ENCODE data around the gene STAT6.

The STAT6 gene

GRCh38 chr12:57127726-57128518, 16.8 kb upstream of the STAT6 start, which contains the start of gene LRP1 (continued):
- TF ChIP-seq ZBTB10 (tag by site-specific recombination; IDR thresholded peaks at IDR 0.05): peak; percentile 65; the same call in 1 of the 2 replicates
- no peak for TF ChIP-seq ZFP69B (tag by site-specific recombination; IDR thresholded peaks at IDR 0.05)
- no peak for TF ChIP-seq SETDB1 (IDR thresholded peaks at IDR 0.05; ENCODE audit: insufficient read length, low read length)
- TF ChIP-seq ZBTB21 (tag by site-specific recombination; IDR thresholded peaks at IDR 0.05): no peak
- TF ChIP-seq ATF2 (tag by site-specific recombination; IDR thresholded peaks at IDR 0.05; ENCODE audit: low read depth): no peak
- peak; percentile 34 for TF ChIP-seq GLIS1 (tag by site-specific recombination; IDR thresholded peaks at IDR 0.05)
- TF ChIP-seq ZFP3 (tag by site-specific recombination; IDR thresholded peaks at IDR 0.05; ENCODE audit: low read depth): no peak
- TF ChIP-seq ZNF530 (tag by site-specific recombination; IDR thresholded peaks at IDR 0.05; ENCODE audit: low read depth): no peak
- TF ChIP-seq ZNF133 (tag by site-specific recombination; IDR thresholded peaks at IDR 0.05): no peak
- no peak for TF ChIP-seq YY2 (tag by site-specific recombination; IDR thresholded peaks at IDR 0.05)
- TF ChIP-seq ZNF677 (tag by site-specific recombination; IDR thresholded peaks at IDR 0.05): no peak
- TF ChIP-seq HIC1 (tag by site-specific recombination; IDR thresholded peaks at IDR 0.05): no peak
- TF ChIP-seq ZNF214 (tag by site-specific recombination; IDR thresholded peaks at IDR 0.05; ENCODE audit: borderline replicate concordance): no peak
- TF ChIP-seq ZXDB (tag by site-specific recombination; IDR thresholded peaks at IDR 0.05): 0 out of 2 replicates have a peak, but pooled peaks have one; percentile 14
- no peak for TF ChIP-seq ZNF23 (tag by site-specific recombination; IDR thresholded peaks at IDR 0.05; ENCODE audit: borderline replicate concordance)
- no peak for TF ChIP-seq FEZF1 (tag by site-specific recombination; IDR thresholded peaks at IDR 0.05)
- TF ChIP-seq ZNF473 (tag by site-specific recombination; IDR thresholded peaks at IDR 0.05): no peak
- no peak for TF ChIP-seq INSM2 (tag by site-specific recombination; IDR thresholded peaks at IDR 0.05)
- peak; percentile 97 for TF ChIP-seq PRDM10 (tag by site-specific recombination; IDR thresholded peaks at IDR 0.05)
- peak; percentile 45; the same call in 1 of the 2 replicates for TF ChIP-seq ZNF398 (tag by site-specific recombination; IDR thresholded peaks at IDR 0.05)
- no peak for TF ChIP-seq ZNF707 (tag by site-specific recombination; IDR thresholded peaks at IDR 0.05)
- TF ChIP-seq ZBTB7A (tag by site-specific recombination; IDR thresholded peaks at IDR 0.05; ENCODE audit: low read depth): peak; percentile 96
- TF ChIP-seq ZNF19 (tag by site-specific recombination; IDR thresholded peaks at IDR 0.05; ENCODE audit: low read depth): no peak
- peak; percentile 72 for TF ChIP-seq ZNF561 (tag by site-specific recombination; IDR thresholded peaks at IDR 0.05; ENCODE audit: borderline replicate concordance)
- no peak for TF ChIP-seq ZNF292 (tag by site-specific recombination; IDR thresholded peaks at IDR 0.05; ENCODE audit: borderline replicate concordance, low read depth)
- no peak for TF ChIP-seq REPIN1 (tag by site-specific recombination; IDR thresholded peaks at IDR 0.05; ENCODE audit: low read depth)
